Pancreas (tissue), 10 donors: Measurements from ENCODE around the gene RPS3A. TPM values are rescaled to one million over a fixed set of nuclear protein-coding genes. Genes with fewer than 3 reads are reported as not detected.

Experiments
- ATAC-seq, 4 donors: fragments of 200-7000 bp; cut with Tn5 transposase; one replicate each; pipeline versions ENCODE4 v1.8.0 to v1.9.1; 2020; ENCODE audit warnings: mild to moderate bottlenecking in 4 of 4, moderate library complexity in 4 of 4
- DNase-seq, 6 donors: peaks; one replicate each; pipeline ENCODE4 v3.0.0-alpha.2; 2020
- FAIRE-seq: peaks from 2 replicates; lab custom pipeline; 2012; peaks lifted over from hg19 to GRCh38; lab: Jason Lieb, UNC
- H3K27ac ChIP-seq, 4 donors: fragments of 200-600 bp; sonication (generic); 1 replicate in 3 of 4; 2 replicates in 1 of 4; pipeline versions ENCODE4 v1.5.0 to v1.8.0; 2020
- H3K27me3 ChIP-seq, 4 donors: fragments of 200-600 bp; one replicate each; pipeline ENCODE4 v1.8.0; 2021
- H3K36me3 ChIP-seq, 3 donors: fragments of 200-600 bp; sonication (generic) in 1 of 3; one replicate each; pipeline versions ENCODE4 v1.5.0 to v1.8.0; 2020 to 2021
- H3K4me1 ChIP-seq, 3 donors: fragments of 200-600 bp; one replicate each; pipeline ENCODE4 v1.8.0; 2021
- H3K4me3 ChIP-seq, 4 donors: fragments of 200-600 bp; sonication (generic) in 2 of 4; one replicate each; pipeline versions ENCODE4 v1.5.0 to v1.8.0; 2020 to 2021
- H3K9me3 ChIP-seq, 4 donors: fragments of 200-600 bp; one replicate each; pipeline ENCODE4 v1.8.0; 2021
- CTCF ChIP-seq, 4 donors: fragments of 200-600 bp; sonication (generic) in 3 of 4; IDR thresholded peaks; one replicate each; pipeline versions ENCODE4 v1.5.0 to v1.8.0; 2021; ENCODE audit warnings: antibody characterized with exemption in 4 of 4
- WGBS, 2 donors: extraction: QIAGEN DNeasy Blood & Tissue Kit; methylation state at CpG; one replicate each; pipeline ENCODE4 v1.1.7; 2013; 5-methylcytosine and 5-hydroxymethylcytosine counted together
- intact Hi-C, 3 donors: fragments of 100-400 bp; cut with DNase I; formaldehyde crosslinking; loops; one replicate each; pipeline versions ENCODE4 v1.11.1 to v1.14.2; 2022
- polyA plus RNA-seq, 2 donors: library from polyadenylated mRNA; stranded (reverse); fragments of 200-250 nt; gene quantifications; one replicate each; pipeline ENCODE4 v1.2.3, GENCODE V29; 2013
- total RNA-seq, 6 donors: library from RNA; stranded (reverse); fragmentation: NEBNext Ultra II Directional in 4 of 6; extraction: Animal tissue kit (Norgen Biotek cat#: 25700) in 4 of 6; gene quantifications; one replicate each; pipeline versions ENCODE4 v1.2.1 to v1.2.4, GENCODE V29; 2021 to 2023
- donor health status: healthy with polysubstance abuse.
- donor health status: DM: no; HTN: no; CAD: no; lungs with moderate emphysema.
- donor health status: DM: no; HTN: no; CAD: no.
- donor health status: control.
- donor health status: control.
- donor health status: Bipolar disorder and iron deficiency.
- donor health status: DM: yes; HTN: yes; CAD: no.
- donor health status: DM: no; HTN: no; CAD: no.
- donor health status: DM: no; HTN: no; CAD: no.
- donor health status: DM: yes; HTN: yes; CAD: no.

The RPS3A gene
- total and polyA plus RNA-seq, 8 donors: 882 to 1,850 (median 1,495) TPM

GRCh38 chr4:151143162-151143561 is 43.7 kb downstream of the RPS3A start:
- WGBS, 2 donors: 91 to 94% methylated on average over 2 of the region's 2 CpGs
- Histone ChIP-seq H3K36me3 (peaks cover 0 to 9% (median 0%) of the 10 kb centered on the region in 3 donors), H3K4me3 (no peak overlapping the region), H3K4me1 (no peaks in the 10 kb centered on the region), H3K27me3 (no peaks in the 10 kb centered on the region), H3K27ac (no peak overlapping the region), H3K9me3 (no peaks in the 10 kb centered on the region)
- intact Hi-C loops: no loop called here
- ATAC-seq: no peak
- no peak for TF ChIP-seq CTCF (IDR thresholded peaks at IDR 0.05)
- no peak for DNase-seq
- no peak for FAIRE-seq

DNA sequence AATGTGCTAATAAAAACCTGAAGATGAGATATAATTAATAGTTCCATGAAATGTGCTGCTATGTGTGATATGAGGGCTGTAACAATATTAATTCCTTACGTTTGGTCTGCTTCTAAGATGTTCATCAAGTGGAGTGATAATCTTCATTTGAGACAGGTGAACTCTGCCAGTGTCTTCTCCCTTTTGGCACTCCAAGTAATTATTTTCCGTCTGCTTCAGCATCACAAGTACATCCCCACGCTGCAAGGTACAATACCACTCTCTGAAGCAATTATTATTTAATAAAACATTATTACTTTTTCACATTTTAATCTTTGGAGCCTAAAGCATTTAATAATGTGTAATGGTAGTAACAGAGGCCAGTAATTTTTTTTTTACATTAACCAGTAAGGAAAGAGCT is 44.4 kb downstream of the RPS3A start:
- no peak overlapping the region for H3K4me3 ChIP-seq
- no peak for TF ChIP-seq CTCF (IDR thresholded peaks at IDR 0.05)
- peaks cover 0 to 9% (median 0%) of the 10 kb centered on the region in 3 donors for H3K36me3 ChIP-seq
- no peaks in the 10 kb centered on the region for H3K4me1 ChIP-seq
- WGBS, 2 donors: 96% methylated on average over 3 of the region's 3 CpGs
- FAIRE-seq: no peak
- intact Hi-C loops: no loop called here
- H3K27me3 ChIP-seq: no peaks in the 10 kb centered on the region
- no peaks in the 10 kb centered on the region for H3K9me3 ChIP-seq
- ATAC-seq: no peak
- no peak overlapping the region for H3K27ac ChIP-seq
- no peak for DNase-seq

DNA sequence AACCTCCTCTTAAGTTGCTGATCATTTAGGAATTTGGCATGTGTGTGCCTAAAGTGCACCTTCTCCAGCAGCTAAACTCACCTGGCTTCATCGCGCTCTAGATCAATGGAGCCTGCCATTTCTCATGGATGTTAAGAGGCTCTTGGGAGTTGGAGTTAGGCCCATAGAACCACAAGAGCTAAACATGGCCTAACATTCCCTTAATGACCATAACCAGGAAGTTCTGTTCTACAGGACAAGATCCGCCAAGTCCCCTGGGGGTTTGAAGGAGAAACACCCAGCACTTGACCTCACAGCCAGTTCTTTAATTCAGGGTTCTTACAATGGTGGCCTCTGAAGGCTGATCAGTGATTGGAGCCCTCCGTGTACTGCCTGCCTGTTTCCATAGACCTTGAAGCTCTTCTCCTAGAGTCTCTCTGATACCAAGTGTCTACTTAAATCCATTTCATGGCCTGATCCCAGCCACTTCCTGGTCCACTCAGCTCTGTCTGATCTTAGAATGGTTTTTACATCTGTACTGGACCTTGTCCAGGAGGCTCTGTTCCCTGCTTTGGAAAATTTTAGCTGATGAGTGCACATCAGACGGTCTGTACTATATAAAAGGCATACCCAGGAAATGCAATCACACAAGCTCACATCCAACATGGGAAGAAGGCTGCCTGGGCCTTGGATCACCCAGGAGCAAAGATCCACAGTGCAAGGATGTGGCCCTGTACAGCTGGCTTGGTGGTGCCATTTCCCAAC is 45.1 kb downstream of the RPS3A start:
- no peak for TF ChIP-seq CTCF (IDR thresholded peaks at IDR 0.05)
- no peak for FAIRE-seq
- no peak for ATAC-seq
- no peak overlapping the region for H3K27ac ChIP-seq
- peaks cover 0 to 9% (median 0%) of the 10 kb centered on the region in 3 donors for H3K36me3 ChIP-seq
- 95 to 96% methylated on average over 5 of the region's 5 CpGs for WGBS, 2 donors
- H3K4me3 ChIP-seq: no peak overlapping the region
- no peaks in the 10 kb centered on the region for H3K27me3 ChIP-seq
- no peaks in the 10 kb centered on the region for H3K9me3 ChIP-seq
- no peak for DNase-seq
- intact Hi-C loops: no loop called here
- H3K4me1 ChIP-seq: no peaks in the 10 kb centered on the region

DNA sequence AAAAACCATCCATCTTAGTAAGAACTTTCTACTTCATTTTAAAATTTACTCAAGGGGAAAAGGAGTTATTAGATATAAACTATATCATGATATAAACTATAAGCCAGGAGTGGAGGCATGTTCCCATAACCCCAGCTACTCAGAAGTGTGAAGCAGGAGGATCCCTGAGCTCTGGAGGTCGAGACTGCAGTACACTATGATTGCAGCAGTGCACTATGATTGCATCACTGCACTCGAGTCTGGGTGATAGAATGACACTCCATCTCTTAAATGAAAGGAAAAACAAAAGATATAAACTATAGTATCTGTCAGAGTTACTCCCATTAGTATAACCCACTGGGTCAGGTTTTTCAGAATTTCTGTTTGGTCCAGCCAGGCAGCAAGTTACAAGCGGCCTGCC is 47.6 kb downstream of the RPS3A start:
- Histone ChIP-seq H3K27ac (no peak overlapping the region), H3K36me3 (peaks cover 0 to 5% (median 0%) of the 10 kb centered on the region in 3 donors), H3K27me3 (no peaks in the 10 kb centered on the region), H3K9me3 (no peaks in the 10 kb centered on the region), H3K4me1 (no peaks in the 10 kb centered on the region), H3K4me3 (no peak overlapping the region)
- no peak for FAIRE-seq
- ATAC-seq: no peak
- intact Hi-C loops: no loop called here
- 78 to 79% methylated on average over 3 of the region's 3 CpGs for WGBS, 2 donors
- TF ChIP-seq CTCF (IDR thresholded peaks at IDR 0.05): no peak
- DNase-seq: no peak

- intact Hi-C loops: no loop called here
- Histone ChIP-seq H3K27ac (no peak overlapping the region), H3K36me3 (peaks cover 0 to 5% (median 0%) of the 10 kb centered on the region in 3 donors), H3K4me3 (no peak overlapping the region), H3K4me1 (no peaks in the 10 kb centered on the region), H3K9me3 (no peaks in the 10 kb centered on the region), H3K27me3 (no peaks in the 10 kb centered on the region)
- no peak for FAIRE-seq
- no peak for DNase-seq
- ATAC-seq: no peak
- WGBS, 2 donors: 87 to 90% methylated on average over 4 of the region's 4 CpGs
- TF ChIP-seq CTCF (IDR thresholded peaks at IDR 0.05): no peak
Observed at GRCh38 chr4:151148261-151148660, 48.8 kb downstream of the RPS3A start.
